Pons (tissue), 1 donor: ENCODE results near the gene TUBB2B.
"Not testable (repeated sequence)": the region's sequence is repeated elsewhere in the genome, so short reads cannot be mapped to it uniquely, and the experiment has no call there.

Experiments
- DNase-seq: peaks from one replicate; pipeline ENCODE4 v3.0.0-alpha.2; 2016; ENCODE audit warnings: low spot score

TUBB2B gene

DNA sequence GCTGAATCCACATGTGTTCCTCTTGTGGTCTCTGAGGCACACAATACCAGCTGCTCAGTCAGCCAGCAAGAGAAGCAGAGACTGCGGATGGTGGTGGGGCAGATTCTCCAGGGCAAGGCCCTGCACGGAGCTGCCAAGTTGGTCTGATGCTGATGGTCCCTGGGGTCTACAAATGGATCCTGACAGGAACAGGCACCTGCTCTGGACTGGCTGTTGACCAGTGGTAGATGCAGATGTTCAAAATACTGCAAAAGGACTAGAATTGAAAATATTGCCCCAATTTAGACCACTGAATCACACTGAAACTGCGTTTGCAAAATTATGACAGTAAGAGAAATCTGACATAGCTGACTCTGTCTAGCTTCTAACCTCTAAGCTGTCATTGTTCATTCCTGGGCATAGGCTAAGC, 40.5 kb downstream of the TUBB2B start:
- no peak for DNase-seq

DNA sequence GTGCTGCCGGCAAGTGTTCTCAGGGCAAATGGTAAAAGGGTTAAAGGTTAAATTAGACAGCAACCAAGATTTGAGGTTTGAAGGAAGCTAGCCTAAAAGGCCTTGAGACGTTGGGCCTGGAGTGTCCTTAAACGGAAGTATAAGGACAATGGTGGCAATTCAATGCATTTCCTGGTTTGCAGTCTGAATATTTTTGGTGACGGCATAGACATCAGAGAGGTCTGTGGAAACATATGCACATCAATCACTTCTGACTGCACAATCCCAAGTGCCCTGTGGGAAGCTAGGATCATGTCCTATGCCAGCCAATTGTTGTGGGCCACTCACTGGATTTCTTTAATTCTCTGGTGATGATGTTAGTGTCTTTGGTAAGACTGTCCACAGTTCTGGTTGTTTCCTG, 44.4 kb downstream of the TUBB2B start:
- no peak for DNase-seq

DNA sequence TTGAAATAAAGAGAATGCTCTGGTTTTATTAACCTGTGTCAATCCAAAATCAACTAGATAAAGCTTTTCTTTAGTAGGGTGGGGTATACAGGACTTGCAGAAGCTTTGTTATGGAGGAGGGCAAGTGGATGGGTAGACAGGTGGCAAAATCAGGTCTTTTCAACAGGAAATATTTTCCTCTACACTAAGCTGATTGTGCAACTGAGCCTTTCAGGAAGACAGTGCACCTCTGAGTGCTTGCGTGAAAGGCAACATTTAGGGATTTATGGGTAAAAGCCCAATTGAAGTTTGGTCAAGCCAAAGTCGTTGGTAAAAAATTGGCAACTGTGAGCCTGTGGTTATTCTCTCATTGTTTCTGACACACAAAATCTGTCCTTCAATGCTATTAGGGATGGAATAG, 46.3 kb downstream of the TUBB2B start:
- no peak for DNase-seq

DNA sequence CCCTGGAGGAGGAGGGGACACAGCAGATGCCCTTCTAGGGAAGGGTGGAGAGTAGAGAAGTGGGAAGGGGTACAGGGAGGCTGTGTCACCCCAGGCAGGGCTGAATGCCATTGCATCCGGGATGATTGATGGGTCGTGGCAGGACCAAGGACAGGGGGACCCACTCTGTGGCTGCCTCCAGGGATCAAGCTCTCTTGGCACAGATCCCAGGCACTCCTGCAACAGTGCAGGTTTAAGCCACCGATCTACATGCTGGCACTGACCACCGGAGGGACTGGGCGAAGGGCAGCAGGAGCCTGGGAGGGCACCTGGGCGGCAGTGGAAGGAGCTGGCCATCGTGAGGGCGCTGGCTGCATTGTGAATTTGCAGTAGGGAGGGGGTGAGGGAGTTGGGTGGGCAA, 47.5 kb downstream of the TUBB2B start:
- not testable (repeated sequence) for DNase-seq

DNA sequence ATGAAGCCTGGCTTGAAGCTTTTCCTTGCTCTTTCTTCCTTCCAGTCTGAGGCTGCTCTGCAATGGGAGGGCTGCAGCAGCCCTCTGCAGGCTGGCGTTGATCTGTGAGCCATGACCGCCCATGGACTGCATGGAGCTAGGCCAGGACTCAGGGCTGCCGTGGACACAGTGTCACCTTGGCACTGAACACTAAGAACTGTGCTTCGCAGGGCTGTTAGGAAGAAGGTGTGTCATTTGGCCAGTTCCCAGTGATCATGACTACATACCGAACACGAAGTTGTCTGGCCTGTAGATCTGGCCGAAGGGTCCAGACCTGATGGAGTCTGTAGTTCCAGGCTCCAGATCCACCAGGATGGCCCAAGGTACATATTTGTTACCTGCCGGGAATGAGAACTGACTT, 48.8 kb downstream of the TUBB2B start:
- not testable (repeated sequence) for DNase-seq

DNA sequence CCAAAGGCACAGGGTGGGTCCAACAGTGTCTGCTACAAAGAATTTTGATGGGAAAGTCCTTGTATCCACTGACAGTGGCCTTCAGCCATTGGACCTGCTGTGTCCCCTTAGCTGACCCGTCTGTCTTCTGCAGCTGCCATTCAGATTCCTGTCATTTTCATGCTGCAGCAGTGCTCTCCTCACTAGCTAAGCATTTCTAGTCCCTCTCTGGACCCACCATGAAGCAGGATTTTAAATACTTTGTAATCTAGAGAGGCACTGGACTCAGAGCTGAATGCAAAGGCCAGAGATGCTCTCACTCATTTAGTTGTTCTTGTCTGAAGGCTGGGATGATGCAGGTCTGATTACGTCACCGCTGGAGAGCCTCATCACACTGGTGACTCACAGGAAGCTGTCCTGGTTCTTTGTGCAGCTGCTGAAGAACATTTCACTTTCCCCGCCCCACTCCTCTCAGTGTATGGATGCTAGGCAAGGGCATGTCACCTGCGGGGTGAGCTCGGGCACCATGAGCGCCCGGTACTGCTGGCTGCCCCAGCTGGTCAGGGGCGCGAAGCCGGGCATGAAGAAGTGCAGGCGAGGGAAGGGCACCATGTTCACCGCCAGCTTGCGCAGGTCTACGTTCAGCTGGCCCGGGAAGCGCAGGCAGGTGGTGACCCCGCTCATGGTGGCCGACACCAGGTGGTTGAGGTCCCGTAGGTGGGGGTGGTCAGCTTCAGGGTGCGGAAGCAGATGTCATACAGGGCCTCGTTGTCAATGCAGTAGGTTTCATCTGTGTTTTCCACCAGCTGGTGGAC, 50.7 kb downstream of the TUBB2B start:
- DNase-seq = no peak

DNA sequence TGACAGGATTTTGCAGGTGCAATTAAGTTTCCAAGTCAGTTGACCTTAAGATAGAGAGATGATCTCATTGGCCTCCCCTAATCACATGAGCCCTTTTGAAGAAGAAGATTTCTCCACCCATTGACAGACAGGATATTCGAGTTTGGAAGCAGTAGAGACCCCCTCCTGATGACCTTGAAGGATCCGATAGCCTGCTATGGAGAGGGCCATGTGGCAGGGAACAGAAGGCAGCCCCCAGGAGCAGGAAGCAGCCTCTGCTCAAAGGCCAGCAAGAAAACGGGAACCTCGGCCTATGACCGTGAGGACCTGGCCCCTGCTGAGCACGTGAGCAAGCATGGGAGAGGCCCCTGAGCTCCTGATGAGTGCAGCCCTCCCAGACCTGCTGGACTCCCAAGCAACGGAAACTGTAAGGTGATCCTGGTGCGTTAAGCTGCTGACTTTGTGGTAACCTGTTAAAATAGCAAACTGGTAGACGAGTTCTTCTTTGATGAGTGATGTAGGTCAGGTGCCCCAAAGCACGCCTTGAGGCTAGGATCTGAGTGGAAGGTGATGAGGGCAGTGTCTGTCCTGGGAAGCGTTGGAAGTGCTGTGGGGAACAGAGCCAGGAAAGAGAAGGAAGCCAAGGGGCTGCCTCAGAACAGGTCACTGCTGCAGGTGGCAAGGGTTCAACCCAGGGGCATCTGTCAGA, 51.6 kb downstream of the TUBB2B start:
- no peak for DNase-seq
